Measurements from ENCODE around the gene ESYT2.

DNA sequence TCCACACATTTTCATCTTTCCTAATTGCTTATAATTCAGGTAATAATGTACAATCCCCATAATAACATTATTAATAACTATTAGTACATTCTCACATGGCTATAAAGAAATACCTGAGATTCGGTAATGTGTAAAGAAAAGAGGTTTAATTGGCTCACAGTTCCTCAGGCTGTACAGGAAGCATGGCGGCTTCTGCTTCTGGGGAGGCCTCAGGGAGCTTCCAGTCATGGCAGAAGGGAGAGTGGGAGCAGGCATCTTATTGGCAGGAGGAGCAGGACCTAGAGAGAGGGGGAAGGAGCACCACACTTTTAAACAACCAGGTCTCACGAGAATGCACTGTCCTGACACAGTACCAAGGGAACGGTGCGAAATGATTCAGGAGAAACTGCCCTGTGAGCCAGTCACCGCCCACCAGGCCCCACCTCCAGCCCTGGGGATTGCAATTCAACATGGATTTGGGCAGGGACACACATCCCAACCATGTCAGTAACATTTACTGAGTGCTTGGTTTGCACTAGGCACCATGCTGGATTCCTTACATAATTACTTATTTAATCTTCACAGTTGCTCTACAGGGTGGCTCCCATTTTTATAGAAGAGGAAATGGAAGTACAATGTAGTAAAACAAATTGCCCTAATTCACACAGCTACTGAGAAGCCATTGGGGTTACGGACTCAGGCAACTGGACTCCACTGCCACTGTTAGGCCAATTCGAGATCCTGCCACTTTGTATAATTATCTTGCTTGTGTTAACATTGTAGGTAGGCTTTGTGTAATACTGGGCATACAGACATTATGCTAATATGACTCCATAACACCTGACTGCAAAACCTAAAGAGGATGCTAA, 8.7 kb upstream of the ESYT2 start:
- TF ChIP-seq, protein P1, sequence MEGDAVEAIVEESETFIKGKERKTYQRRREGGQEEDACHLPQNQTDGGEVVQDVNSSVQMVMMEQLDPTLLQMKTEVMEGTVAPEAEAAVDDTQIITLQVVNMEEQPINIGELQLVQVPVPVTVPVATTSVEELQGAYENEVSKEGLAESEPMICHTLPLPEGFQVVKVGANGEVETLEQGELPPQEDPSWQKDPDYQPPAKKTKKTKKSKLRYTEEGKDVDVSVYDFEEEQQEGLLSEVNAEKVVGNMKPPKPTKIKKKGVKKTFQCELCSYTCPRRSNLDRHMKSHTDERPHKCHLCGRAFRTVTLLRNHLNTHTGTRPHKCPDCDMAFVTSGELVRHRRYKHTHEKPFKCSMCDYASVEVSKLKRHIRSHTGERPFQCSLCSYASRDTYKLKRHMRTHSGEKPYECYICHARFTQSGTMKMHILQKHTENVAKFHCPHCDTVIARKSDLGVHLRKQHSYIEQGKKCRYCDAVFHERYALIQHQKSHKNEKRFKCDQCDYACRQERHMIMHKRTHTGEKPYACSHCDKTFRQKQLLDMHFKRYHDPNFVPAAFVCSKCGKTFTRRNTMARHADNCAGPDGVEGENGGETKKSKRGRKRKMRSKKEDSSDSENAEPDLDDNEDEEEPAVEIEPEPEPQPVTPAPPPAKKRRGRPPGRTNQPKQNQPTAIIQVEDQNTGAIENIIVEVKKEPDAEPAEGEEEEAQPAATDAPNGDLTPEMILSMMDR (IDR thresholded peaks at IDR 0.05), result no peak
- TF ChIP-seq POLR2A (IDR thresholded peaks at IDR 0.05), result no peak

Data from uterus (tissue), 2 donors.